ENCODE data around the gene MCC. TPM values are rescaled to one million over a fixed set of nuclear protein-coding genes. Genes with fewer than 3 reads are reported as not detected.

Gene MCC
- total RNA-seq, 1 experiment from 2014 or later = 23.5 TPM

- no peak for TF ChIP-seq GRHL2 (CRISPR knock-in tag; IDR thresholded peaks at IDR 0.05; ENCODE audit: insufficient replicate concordance, severe bottlenecking)
- no peak for TF ChIP-seq ZNF416 (CRISPR knock-in tag; IDR thresholded peaks at IDR 0.05)
- TF ChIP-seq PREB (CRISPR knock-in tag; IDR thresholded peaks at IDR 0.05; ENCODE audit: borderline replicate concordance) = no peak
- TF ChIP-seq MLX (CRISPR knock-in tag; IDR thresholded peaks at IDR 0.05) = no peak
- no peak for TF ChIP-seq MXD4 (CRISPR knock-in tag; IDR thresholded peaks at IDR 0.05; ENCODE audit: borderline replicate concordance)
- TF ChIP-seq TEAD4 (CRISPR knock-in tag; IDR thresholded peaks at IDR 0.05) = no peak
- TF ChIP-seq NR2C2 (CRISPR knock-in tag; IDR thresholded peaks at IDR 0.05) = no peak
- no peak for TF ChIP-seq EMX1 (CRISPR knock-in tag; IDR thresholded peaks at IDR 0.05)
- TF ChIP-seq ZNF317 (CRISPR knock-in tag; IDR thresholded peaks at IDR 0.05; ENCODE audit: borderline replicate concordance, low read depth) = no peak
- no peak for TF ChIP-seq ZNF263 (CRISPR knock-in tag; IDR thresholded peaks at IDR 0.05; ENCODE audit: low read depth)
- TF ChIP-seq ATF1 (CRISPR knock-in tag; IDR thresholded peaks at IDR 0.05) = no peak
- TF ChIP-seq RELA (CRISPR knock-in tag; IDR thresholded peaks at IDR 0.05; ENCODE audit: borderline replicate concordance) = no peak
- TF ChIP-seq JUN (CRISPR knock-in tag; IDR thresholded peaks at IDR 0.05) = no peak
- no peak for TF ChIP-seq ATF3 (CRISPR knock-in tag; conservative IDR thresholded peaks at IDR 0.05)
- TF ChIP-seq SP1 (CRISPR knock-in tag; conservative IDR thresholded peaks at IDR 0.05) = no peak
- no peak for TF ChIP-seq E2F1 (CRISPR knock-in tag; IDR thresholded peaks at IDR 0.05)
- no peak for TF ChIP-seq PRRX2 (CRISPR knock-in tag; IDR thresholded peaks at IDR 0.05)
- no peak for TF ChIP-seq CTCF (IDR thresholded peaks at IDR 0.05)
- TF ChIP-seq ARID4B (CRISPR knock-in tag; IDR thresholded peaks at IDR 0.05; ENCODE audit: borderline replicate concordance) = no peak
- no peak for TF ChIP-seq NFATC4 (CRISPR knock-in tag; IDR thresholded peaks at IDR 0.05)
- no peak for DNase-seq (ENCODE audit: low spot score)
These were observed 340.7 kb downstream of the MCC start for GRCh38 chr5:113147537-113147936.

More at GRCh38 chr5:113147537-113147936, 340.7 kb downstream of the MCC start:
- Mint-ChIP-seq H3K9me3 (no peaks in the 10 kb centered on the region), H3K27me3 (ENCODE audit: low read depth) (no peaks in the 10 kb centered on the region), H3K27ac (peak overlapping the region; percentile 7; the same call in 1 of the 2 replicates), H3K4me1 (peaks cover 38% of the 10 kb centered on the region), H3K4me3 (no peak overlapping the region), H3K36me3 (no peaks in the 10 kb centered on the region)
- ATAC-seq = peak; percentile 54
- POLR2A ChIA-PET = no interaction called here
- CTCF ChIA-PET = no interaction called here
